MM.1S (cell line): ENCODE data around the gene LKAAEAR1.

Experiments used
- DNase-seq: peaks from one replicate; pipeline ENCODE4 v3.0.0-alpha.2; 2015
- H2AFZ ChIP-seq: fragments of 300-600 bp; sonication (generic); 2 replicates; pipeline ENCODE4 v1.6.0; 2016; ENCODE audit warnings: antibody characterized with exemption, low read length
- H3F3A ChIP-seq: fragments of 300-600 bp; sonication (generic); 2 replicates; pipeline ENCODE4 v1.6.1; 2016; ENCODE audit warnings: mild to moderate bottlenecking, antibody characterized with exemption, low read length, moderate library complexity, mixed read lengths; ENCODE audit not compliant: insufficient read depth
- H3K27ac ChIP-seq: fragments of 300-600 bp; sonication (generic); 2 replicates; pipeline ENCODE4 v1.5.1; 2016; ENCODE audit warnings: mild to moderate bottlenecking, low read length
- H3K27me3 ChIP-seq: fragments of 300-600 bp; sonication (generic); replicated peaks from 2 replicates; pipeline ENCODE4 v1.6.0; 2016; ENCODE audit warnings: low read length; ENCODE audit not compliant: insufficient read depth
- H3K36me3 ChIP-seq: fragments of 300-600 bp; sonication (generic); replicated peaks from 2 replicates; pipeline ENCODE4 v1.6.1; 2016; ENCODE audit warnings: mild to moderate bottlenecking, low read length, mixed read lengths; ENCODE audit not compliant: insufficient read depth
- H3K4me1 ChIP-seq: fragments of 300-600 bp; sonication (generic); 2 replicates; pipeline ENCODE4 v1.6.1; 2016; ENCODE audit warnings: low read length, mixed read lengths
- H3K4me2 ChIP-seq: fragments of 300-600 bp; sonication (generic); 2 replicates; pipeline ENCODE4 v1.6.0; 2016; ENCODE audit warnings: low read depth, low read length
- H3K4me3 ChIP-seq: fragments of 300-600 bp; sonication (generic); 2 replicates; pipeline ENCODE4 v1.5.1; 2016; ENCODE audit warnings: low read length, mixed read lengths
- H3K79me2 ChIP-seq: fragments of 300-600 bp; sonication (generic); 2 replicates; pipeline ENCODE4 v1.6.1; 2016; ENCODE audit warnings: mixed run types, low read length, mixed read lengths
- H3K9ac ChIP-seq: fragments of 300-600 bp; sonication (generic); 2 replicates; pipeline ENCODE4 v1.6.1; 2016; ENCODE audit warnings: low read length, mixed read lengths
- H3K9me2 ChIP-seq: fragments of 300-600 bp; sonication (generic); replicated peaks from 2 replicates; pipeline ENCODE4 v1.6.1; 2016; ENCODE audit warnings: mild to moderate bottlenecking, low read length, mixed read lengths; ENCODE audit not compliant: insufficient read depth
- H3K9me3 ChIP-seq: fragments of 300-600 bp; sonication (generic); replicated peaks from 2 replicates; pipeline ENCODE4 v1.6.1; 2016; ENCODE audit warnings: mild to moderate bottlenecking, low read length, mixed read lengths; ENCODE audit not compliant: insufficient read depth
- H4K20me1 ChIP-seq: fragments of 300-600 bp; sonication (generic); 2 replicates; pipeline ENCODE4 v1.6.1; 2016; ENCODE audit warnings: mild to moderate bottlenecking, low read length, moderate library complexity, mixed read lengths; ENCODE audit not compliant: insufficient read depth
- EZH2 ChIP-seq: fragments of 300-600 bp; sonication (generic); optimal IDR thresholded peaks from 2 replicates; pipeline ENCODE3; 2017; ENCODE audit warnings: low read depth, mild to moderate bottlenecking, antibody characterized with exemption, low read length, mixed read lengths
- EZH2phosphoT487 ChIP-seq: fragments of 300-600 bp; sonication (generic); IDR thresholded peaks from 2 replicates; pipeline ENCODE4 v1.6.1; 2018; ENCODE audit warnings: antibody characterized with exemption, low read length
- TF ChIP-seq, protein P1 (sequence below): fragments of 300-600 bp; sonication (generic); IDR thresholded peaks from 2 replicates; pipeline ENCODE4 v1.5.1; 2016; ENCODE audit warnings: antibody characterized with exemption, low read length, mixed read lengths

The LKAAEAR1 gene

DNA sequence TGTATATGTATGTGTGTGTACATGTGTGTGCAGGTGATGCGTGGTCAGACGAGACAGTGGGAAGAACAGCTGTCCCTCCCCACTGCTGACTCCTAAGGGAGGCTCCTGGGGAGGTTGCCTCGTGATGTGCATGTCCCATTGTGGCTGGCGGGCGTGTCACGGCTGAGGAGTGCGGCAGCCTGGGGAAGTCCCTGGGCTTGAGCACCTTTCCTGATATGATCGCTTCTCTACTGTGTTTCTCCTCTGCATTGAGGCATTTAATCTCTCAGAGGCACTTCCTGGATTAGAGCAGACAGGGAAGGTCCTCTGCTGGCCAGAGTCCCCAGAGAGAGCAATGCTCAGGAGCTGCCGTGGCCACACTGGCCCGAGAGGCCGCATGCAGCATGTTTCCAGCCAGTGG, 11.7 kb upstream of the LKAAEAR1 start:
- Histone ChIP-seq H3K79me2 (no peaks in the 10 kb centered on the region), H3K4me3 (no peak overlapping the region), H4K20me1 (no peaks in the 10 kb centered on the region)

GRCh38 chr20:64095455-64095854, 11.3 kb upstream of the LKAAEAR1 start:
- Histone ChIP-seq H3K9me2 (no peaks in the 10 kb centered on the region), H3K4me3 (no peak overlapping the region), H3K4me1 (peaks cover 10% of the 10 kb centered on the region), H3F3A (no peaks in the 10 kb centered on the region), H3K9ac (no peak overlapping the region), H3K4me2 (no peak overlapping the region), H3K36me3 (no peaks in the 10 kb centered on the region), H3K79me2 (no peaks in the 10 kb centered on the region), H3K27ac (no peak overlapping the region), H3K27me3 (peaks cover 51% of the 10 kb centered on the region), H4K20me1 (no peaks in the 10 kb centered on the region), H3K9me3 (no peaks in the 10 kb centered on the region), H2AFZ (no peak overlapping the region)
- no peak for DNase-seq
- TF ChIP-seq EZH2phosphoT487: no peak
- TF ChIP-seq EZH2: no peak
- TF ChIP-seq, protein P1, sequence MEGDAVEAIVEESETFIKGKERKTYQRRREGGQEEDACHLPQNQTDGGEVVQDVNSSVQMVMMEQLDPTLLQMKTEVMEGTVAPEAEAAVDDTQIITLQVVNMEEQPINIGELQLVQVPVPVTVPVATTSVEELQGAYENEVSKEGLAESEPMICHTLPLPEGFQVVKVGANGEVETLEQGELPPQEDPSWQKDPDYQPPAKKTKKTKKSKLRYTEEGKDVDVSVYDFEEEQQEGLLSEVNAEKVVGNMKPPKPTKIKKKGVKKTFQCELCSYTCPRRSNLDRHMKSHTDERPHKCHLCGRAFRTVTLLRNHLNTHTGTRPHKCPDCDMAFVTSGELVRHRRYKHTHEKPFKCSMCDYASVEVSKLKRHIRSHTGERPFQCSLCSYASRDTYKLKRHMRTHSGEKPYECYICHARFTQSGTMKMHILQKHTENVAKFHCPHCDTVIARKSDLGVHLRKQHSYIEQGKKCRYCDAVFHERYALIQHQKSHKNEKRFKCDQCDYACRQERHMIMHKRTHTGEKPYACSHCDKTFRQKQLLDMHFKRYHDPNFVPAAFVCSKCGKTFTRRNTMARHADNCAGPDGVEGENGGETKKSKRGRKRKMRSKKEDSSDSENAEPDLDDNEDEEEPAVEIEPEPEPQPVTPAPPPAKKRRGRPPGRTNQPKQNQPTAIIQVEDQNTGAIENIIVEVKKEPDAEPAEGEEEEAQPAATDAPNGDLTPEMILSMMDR: no peak

More for the DNA sequence above, 11.7 kb upstream of the LKAAEAR1 start:
- H3K36me3 ChIP-seq: no peaks in the 10 kb centered on the region
- H3K9me2 ChIP-seq: no peaks in the 10 kb centered on the region
- H3K9me3 ChIP-seq: no peaks in the 10 kb centered on the region
- peaks cover 13% of the 10 kb centered on the region for H3K4me1 ChIP-seq
- H2AFZ ChIP-seq: no peak overlapping the region
- TF ChIP-seq EZH2phosphoT487 (no peak), EZH2 (no peak)
- TF ChIP-seq, protein P1: no peak
- no peaks in the 10 kb centered on the region for H3F3A ChIP-seq
- DNase-seq: no peak
- peaks cover 56% of the 10 kb centered on the region for H3K27me3 ChIP-seq
- no peak overlapping the region for H3K27ac ChIP-seq
- no peak overlapping the region for H3K4me2 ChIP-seq
- H3K9ac ChIP-seq: no peak overlapping the region

DNA sequence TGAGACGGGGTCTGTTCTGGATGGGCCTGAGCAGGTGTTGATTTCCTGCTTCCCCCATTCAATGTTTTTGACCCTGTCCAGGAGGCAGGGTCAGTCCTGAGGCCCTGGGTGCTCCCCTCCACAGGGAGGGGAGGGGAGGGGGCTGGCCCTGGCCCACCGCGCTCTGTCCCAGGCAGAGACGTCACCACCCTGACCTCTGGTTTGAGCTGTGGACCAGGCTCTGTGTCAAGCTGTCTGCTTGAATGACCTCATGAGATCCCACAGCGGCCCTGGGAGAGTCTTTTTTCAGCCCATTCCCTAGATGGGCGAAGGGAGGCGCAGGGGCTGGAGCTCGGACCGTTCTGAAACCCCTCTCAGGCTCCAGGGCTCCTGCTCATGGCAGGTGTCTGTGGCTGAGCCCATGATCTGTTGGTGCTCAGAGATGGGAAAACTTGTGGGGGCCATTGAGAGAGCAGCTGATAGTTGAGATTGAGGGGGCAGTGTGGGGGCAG, 8.9 kb upstream of the LKAAEAR1 start:
- Histone ChIP-seq H3F3A (no peaks in the 10 kb centered on the region), H3K27ac (no peak overlapping the region), H3K4me2 (no peak overlapping the region), H3K27me3 (peaks cover 52% of the 10 kb centered on the region), H3K9ac (no peak overlapping the region), H3K4me3 (no peak overlapping the region), H3K4me1 (no peaks in the 10 kb centered on the region), H4K20me1 (no peaks in the 10 kb centered on the region), H2AFZ (no peak overlapping the region), H3K9me2 (no peaks in the 10 kb centered on the region), H3K79me2 (no peaks in the 10 kb centered on the region), H3K9me3 (no peaks in the 10 kb centered on the region), H3K36me3 (no peaks in the 10 kb centered on the region)
- no peak for DNase-seq
- TF ChIP-seq EZH2phosphoT487: no peak
- TF ChIP-seq EZH2: no peak
- TF ChIP-seq, protein P1: no peak
